GM18498 (cell line): ENCODE results near the gene ANKRD40.

Experiments used
- ATAC-seq: cut with Tn5 transposase; IDR thresholded peaks from one replicate; pipeline ENCODE4 v1.9.1; 2021; ENCODE audit warnings: mild to moderate bottlenecking, moderate library complexity; ENCODE audit not compliant: unreplicated experiment

Gene ANKRD40

DNA sequence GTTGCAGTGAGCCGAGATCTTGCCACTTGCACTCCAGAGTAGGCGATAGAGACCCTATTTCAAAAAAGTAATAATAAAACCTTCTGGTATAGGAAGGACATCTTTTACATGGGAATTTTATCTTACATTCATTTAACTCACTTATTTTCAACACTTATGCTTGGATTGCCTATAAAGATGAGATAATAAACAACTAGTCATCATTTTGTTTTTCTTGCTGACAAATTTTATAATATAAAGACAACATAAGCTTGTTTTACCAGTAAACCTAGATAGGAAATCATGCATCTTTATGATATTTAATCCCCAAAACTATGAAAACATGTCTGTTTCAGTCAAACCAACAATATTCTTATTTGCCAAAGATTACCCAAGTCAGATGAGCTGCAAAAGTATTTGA lies 56.1 kb downstream of the ANKRD40 start:
- no peak for ATAC-seq

DNA sequence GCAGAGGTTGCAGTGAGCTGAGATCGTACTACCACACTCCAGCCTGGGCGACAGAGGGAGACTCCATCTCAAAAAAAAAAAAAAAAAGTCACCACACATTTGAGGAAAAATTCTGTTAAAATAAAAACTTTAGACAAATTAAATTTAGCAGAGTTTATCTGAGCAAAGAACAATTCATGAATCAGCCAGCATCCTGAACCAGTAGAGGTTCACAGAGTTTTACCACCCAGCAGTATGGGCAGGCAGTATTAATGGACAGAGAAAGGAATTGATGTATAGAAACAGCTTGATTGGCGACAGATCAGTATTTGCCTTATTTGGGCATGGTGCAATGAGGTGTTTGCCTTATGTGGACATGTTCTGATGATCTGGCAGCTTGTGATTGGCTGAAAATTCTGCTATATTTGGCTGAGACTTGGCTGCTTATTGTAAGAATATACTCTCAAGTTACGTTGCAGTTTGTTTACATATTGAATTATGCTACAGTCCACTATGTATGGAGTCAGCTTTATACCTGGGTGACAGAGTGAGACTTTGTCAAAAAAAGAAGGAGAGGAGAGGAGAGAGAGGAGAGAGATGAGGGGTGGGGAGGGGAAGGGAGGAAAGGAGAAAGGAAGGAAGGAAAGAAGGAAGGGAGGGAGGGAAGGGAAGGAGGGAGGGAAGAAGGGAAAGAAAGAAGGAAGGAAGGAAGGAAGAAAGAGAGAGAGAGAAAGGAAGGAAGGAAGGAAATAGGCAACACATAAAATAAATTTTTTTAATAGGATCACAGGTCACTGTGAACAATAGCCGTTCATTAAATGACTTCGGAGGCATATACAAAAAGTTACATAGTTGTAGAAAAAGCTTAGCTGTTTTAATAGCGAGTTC lies 58.4 kb downstream of the ANKRD40 start:
- ATAC-seq, result no peak

DNA sequence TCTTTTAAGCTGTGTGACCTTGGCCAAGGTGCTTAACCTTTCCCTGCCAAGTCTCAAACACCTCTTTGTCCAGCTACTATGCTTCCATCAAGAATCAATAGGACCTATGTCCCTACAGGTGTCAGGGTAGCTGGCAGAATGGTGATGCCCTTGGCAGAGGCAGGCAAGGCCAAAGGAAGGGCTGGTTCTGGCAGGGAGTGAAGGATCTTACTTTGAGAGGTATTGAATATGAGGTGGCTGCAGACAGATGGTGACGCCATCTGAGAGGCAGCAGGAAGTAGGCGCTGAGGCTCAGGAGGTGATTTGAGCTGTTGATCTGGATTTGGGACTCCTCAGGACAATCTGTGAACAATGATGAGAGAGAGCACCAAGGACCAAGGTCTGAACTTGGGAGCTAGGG lies 60.5 kb downstream of the ANKRD40 start:
- no peak for ATAC-seq

DNA sequence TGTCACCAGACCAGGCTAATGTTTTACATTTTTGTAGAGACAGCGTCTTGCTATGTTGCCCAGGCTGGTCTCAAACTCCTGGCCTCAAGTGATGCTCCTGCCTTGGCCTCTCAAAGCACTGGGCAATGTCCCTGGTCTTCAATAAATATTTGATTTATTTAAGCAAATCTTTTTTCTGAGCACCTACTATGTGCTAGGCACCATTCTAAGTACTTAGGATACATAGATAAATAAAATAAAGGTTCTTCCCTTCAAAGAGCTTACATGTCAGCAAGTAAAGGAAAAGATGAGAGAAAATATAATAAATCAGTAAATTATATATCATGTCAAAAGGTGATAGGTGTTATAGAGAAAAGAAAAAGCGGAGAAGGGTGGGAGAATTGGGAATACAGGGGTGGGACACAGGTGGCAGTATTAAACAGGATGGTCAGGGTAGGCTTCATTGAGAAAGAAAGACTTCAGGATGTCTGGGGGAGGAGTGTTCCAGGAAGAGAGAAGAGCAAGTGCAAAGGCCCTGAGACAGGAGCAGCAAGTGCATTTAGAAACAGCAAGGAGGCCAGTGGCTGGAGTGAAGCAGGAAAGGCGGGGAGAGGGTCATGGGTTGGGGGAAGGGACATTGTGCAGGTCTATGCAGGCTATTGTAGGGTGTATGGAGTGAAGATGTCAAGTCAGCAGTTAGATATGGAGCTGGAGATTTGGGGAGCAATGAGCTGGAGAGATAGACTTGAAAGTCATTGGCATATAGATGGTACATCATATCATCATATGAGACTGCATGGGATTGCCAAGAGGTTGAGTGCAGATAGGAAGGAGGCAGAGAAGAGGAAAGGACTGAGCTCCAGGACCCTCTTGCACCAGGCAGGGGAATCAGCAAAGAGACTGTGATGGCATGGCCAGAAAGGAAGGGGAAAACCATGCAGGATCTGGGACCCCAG lies 61.7 kb downstream of the ANKRD40 start:
- ATAC-seq, result no peak
